A673 (cell line): ENCODE measurements around the gene TEAD1.

ENCODE experiments used
- CTCF ChIP-seq: fragments of 300-800, 200-600 bp; sonication (generic); conservative IDR thresholded peaks from 2 replicates; pipeline ENCODE4 v1.5.1; 2017; ENCODE audit warnings: low read depth, mild to moderate bottlenecking, antibody characterized with exemption, low read length, moderate library complexity, mixed read lengths
- EZH2 ChIP-seq: fragments of 200-600 bp; sonication (generic); IDR thresholded peaks from 2 replicates; pipeline ENCODE4 v1.6.1; 2017; ENCODE audit warnings: borderline replicate concordance, low read depth, mild to moderate bottlenecking, mixed read lengths, antibody characterized with exemption, low read length; ENCODE audit not compliant: poor library complexity, severe bottlenecking

- TF ChIP-seq CTCF (no peak), EZH2 (no peak)
Observed at GRCh38 chr11:12639388-12639787, 34.8 kb upstream of the TEAD1 start.
